WERI-Rb-1 (cell line): ENCODE measurements around the gene CFAP45.
A peak's percentile ranks its signal among the peaks of the same experiment; 100 is the strongest.

ENCODE experiments used
- DNase-seq: peaks from one replicate; pipeline ENCODE4 v3.0.0-alpha.2; 2020
- H3K27ac ChIP-seq: fragments of 250-450 bp; sonication (Bioruptor Pico); 2 replicates; pipeline ENCODE4 v1.5.1; 2020; ENCODE audit warnings: mild to moderate bottlenecking, moderate library complexity
- H3K27me3 ChIP-seq: fragments of 250-450 bp; sonication (Bioruptor Pico); 2 replicates; pipeline ENCODE4 v1.5.1; 2021; ENCODE audit warnings: mild to moderate bottlenecking, low read depth, moderate library complexity; ENCODE audit not compliant: insufficient read depth, severe bottlenecking
- H3K36me3 ChIP-seq: fragments of 250-450 bp; sonication (Bioruptor Pico); 2 replicates; pipeline ENCODE4 v1.5.1; 2020; ENCODE audit warnings: mild to moderate bottlenecking, moderate library complexity
- H3K4me3 ChIP-seq: 2 replicates; pipeline ENCODE4 v1.5.1; 2011; ENCODE audit warnings: low read depth, mild to moderate bottlenecking, control low read depth, low read length
- H3K9me3 ChIP-seq: fragments of 250-450 bp; sonication (Bioruptor Pico); 2 replicates; pipeline ENCODE4 v1.5.1; 2021; ENCODE audit warnings: mild to moderate bottlenecking, moderate library complexity; ENCODE audit not compliant: severe bottlenecking
- CTCF ChIP-seq: IDR thresholded peaks from 2 replicates; pipeline ENCODE4 v1.5.1; 2011; ENCODE audit warnings: low read depth, mild to moderate bottlenecking, control low read depth, inconsistent platforms, low read length

Gene CFAP45

GRCh38 chr1:159941141-159941540 is 41.2 kb upstream of the CFAP45 start:
- no peak for TF ChIP-seq CTCF
- no peaks in the 10 kb centered on the region for H3K27me3 ChIP-seq
- H3K9me3 ChIP-seq: no peaks in the 10 kb centered on the region
- H3K36me3 ChIP-seq: peaks cover 68% of the 10 kb centered on the region
- DNase-seq: peak; percentile 78
- H3K27ac ChIP-seq: peak overlapping the region; percentile 97
- H3K4me3 ChIP-seq: peak overlapping the region; percentile 9

GRCh38 chr1:159940006-159940620 is 40.1 kb upstream of the CFAP45 start:
- no peaks in the 10 kb centered on the region for H3K27me3 ChIP-seq
- peak overlapping the region; percentile 0; the same call in 1 of the 2 replicates for H3K4me3 ChIP-seq
- DNase-seq: peak; percentile 95
- peak overlapping the region; percentile 97 for H3K27ac ChIP-seq
- peaks cover 78% of the 10 kb centered on the region for H3K36me3 ChIP-seq
- no peaks in the 10 kb centered on the region for H3K9me3 ChIP-seq
- no peak for TF ChIP-seq CTCF

GRCh38 chr1:159939678-159940002 is 39.7 kb upstream of the CFAP45 start:
- Histone ChIP-seq H3K27me3 (no peaks in the 10 kb centered on the region), H3K36me3 (peaks cover 83% of the 10 kb centered on the region), H3K4me3 (peak overlapping the region; percentile 0; the same call in 1 of the 2 replicates), H3K27ac (peak overlapping the region; percentile 97), H3K9me3 (no peaks in the 10 kb centered on the region)
- no peak for TF ChIP-seq CTCF
- DNase-seq: no peak

- peak; percentile 45 for DNase-seq
- Histone ChIP-seq H3K27ac (peak overlapping the region; percentile 97), H3K36me3 (peaks cover 88% of the 10 kb centered on the region), H3K9me3 (no peaks in the 10 kb centered on the region), H3K4me3 (no peak overlapping the region), H3K27me3 (no peaks in the 10 kb centered on the region)
- TF ChIP-seq CTCF: no peak
These were observed 39.1 kb upstream of the CFAP45 start for GRCh38 chr1:159938905-159939677.

- Histone ChIP-seq H3K27me3 (no peaks in the 10 kb centered on the region), H3K36me3 (peaks cover 96% of the 10 kb centered on the region), H3K4me3 (peak overlapping the region; percentile 38), H3K9me3 (no peaks in the 10 kb centered on the region), H3K27ac (peak overlapping the region; percentile 97)
- TF ChIP-seq CTCF: no peak
- DNase-seq: peak; percentile 99
These were observed 38.4 kb upstream of the CFAP45 start for GRCh38 chr1:159938211-159938852.
